Stimulated activated CD8-positive, alpha-beta memory T cell treated with anti-CD3 and anti-CD28 coated beads, Interleukin-4, amount 100 ng/mL, for 48 hours (primary cell): ENCODE data around the gene P3H2.

Source experiments
- DNase-seq: peaks from one replicate; pipeline ENCODE4 v3.0.0-alpha.2; 2020

Gene P3H2

DNA sequence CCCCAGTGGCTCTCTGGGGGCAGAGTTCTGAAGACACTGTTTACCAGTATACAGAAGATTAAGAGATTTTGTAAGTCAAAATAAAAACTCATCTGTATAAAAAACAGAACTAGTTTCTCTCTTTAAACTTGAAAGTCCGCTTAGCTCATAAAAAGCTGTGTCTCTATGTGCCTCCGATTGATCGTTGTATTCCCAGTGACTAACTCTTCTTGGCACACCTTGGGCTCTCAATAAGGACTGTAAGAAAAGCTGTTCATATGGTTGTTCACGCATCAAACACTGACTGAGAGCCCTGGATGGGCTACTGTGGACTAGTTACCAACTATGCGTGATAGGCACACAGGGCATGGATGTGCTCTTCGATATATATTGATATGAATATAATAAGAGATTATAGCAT, 107.9 kb downstream of the P3H2 start:
- DNase-seq = no peak

DNA sequence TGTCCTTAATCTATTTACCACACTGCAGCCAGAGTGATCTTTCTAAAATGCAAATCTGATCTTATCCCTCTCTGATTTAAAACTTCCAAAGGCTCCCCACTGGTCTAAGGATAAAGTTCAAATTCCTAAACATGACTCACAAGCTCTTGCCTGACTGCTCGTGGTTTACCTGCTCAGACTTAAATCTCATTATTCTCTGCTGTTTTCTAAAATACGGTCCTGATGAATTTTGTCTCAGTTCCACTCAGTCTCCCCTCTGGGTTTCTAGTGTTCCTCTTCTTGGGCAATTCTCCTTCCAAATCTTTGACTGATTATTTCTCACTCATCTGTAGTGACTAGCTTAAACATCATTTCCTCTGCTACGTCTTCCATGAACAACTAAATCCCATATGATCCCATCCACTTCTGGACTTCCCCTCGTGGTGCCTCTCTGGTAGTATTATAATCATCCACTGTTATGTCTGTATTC, 108.3 kb downstream of the P3H2 start:
- no peak for DNase-seq

- DNase-seq = no peak
Observed at GRCh38 chr3:190010486-190010885, 110.2 kb downstream of the P3H2 start.

DNA sequence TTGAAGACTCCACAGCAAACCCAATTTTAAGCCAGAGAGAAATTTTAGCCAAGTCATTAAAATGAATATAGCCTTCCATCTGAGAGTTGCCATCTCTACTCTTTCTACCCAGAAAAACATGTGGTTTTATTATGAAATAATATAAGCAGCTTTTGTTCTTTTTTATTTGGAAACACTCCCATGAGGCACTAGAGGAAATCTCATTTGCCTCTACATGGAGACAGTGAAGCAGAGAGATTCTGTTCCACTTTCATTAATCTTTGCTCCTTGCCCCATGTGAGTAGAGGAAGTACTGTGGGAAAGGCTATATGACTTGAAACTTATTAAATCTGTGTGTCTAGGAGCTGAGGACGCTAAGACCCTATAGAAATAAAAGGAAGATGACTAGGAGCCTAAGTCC, 111.1 kb downstream of the P3H2 start:
- no peak for DNase-seq

- DNase-seq = no peak
Observed at GRCh38 chr3:190008432-190008831, 112.3 kb downstream of the P3H2 start.

DNA sequence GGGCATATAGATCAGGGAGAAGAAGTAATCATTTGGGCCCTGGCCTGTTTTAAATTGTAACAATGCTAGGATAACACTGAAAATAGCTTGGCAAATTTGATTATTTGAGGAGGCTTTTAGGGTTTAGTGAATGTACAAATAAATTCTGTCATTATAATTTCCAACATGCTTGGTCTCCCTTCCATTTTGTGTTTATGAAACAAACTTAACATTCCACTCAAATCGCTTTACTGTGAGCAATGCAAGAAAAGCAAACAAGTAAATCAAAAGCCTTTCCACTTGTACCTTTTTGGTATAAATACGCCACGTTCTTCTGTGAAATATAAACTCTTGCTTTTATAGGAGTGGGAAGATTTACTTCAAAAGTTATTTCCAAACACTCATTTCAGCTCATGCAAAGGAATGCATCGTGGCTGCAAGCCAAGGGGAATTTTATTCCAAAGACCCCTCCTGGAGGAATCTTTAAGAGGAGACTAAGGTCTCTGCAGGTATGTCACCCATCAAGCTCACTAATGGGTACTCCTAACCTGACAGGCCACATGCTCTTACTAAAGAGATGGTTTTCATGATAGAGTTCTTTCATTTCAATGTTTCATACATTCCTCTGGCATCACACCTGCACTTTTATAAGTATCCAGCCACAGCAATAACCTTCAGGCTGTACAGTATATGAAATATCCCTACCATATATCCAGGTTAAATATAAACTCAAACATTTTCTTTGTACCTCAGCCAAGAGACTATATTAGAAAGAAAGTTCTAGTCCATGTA, 115.2 kb downstream of the P3H2 start:
- no peak for DNase-seq

DNA sequence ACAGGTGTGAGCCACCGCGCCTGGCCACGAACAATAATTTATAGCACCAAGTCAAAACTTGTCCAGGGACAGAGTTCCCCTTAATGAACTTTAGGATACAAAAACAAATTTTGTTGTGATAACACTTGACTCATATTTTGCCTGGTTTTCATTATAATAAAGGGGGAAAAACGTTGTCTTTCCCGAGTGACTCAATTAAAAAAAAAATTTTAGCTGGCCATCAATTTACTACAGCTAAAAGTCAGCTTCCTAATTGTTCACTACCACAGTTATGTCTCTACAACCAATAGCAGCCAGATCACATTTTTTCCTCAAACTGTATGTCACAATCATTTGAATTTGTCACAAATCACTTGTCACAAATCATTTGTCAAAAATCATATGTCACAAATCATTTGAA, 116.0 kb downstream of the P3H2 start:
- DNase-seq = no peak

- no peak for DNase-seq
Observed at GRCh38 chr3:190003681-190004123, 117.0 kb downstream of the P3H2 start.

DNA sequence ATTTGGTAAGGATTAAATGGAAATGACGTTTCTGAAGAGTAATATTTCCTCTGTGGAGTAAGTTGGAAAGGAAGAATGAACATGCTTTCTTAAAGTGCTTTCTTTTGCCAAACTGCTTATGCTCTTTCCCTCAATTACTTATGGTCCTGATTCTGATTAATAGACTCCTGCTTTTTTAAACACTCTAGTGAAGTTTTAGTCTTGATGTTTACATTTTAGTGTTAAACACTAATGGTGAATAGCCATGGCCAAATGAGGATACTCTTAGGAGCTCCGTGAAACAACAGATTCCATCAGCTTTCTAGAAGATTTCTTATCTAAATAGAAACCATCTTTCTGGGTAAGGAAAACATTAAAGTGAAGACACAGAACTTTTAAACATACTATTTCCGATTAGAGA, 117.6 kb downstream of the P3H2 start:
- no peak for DNase-seq

DNA sequence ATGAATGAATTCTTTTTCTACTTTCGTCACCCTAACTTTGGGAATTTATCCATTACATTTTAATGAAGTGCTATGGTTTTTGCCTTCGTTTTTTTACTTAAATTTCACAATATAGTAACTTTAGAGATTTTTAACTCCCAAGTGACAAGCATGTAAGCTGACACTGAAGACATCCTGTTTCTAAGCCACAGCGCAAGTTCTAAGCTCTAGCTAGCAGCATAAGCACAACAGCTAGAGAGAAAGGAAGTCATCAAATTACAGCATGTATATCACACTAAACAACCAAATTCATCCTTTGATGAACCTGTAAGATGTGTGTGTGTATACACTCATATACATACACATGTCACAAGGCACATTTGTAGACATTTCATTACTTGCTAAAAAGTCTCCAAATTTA, 119.3 kb downstream of the P3H2 start:
- no peak for DNase-seq

DNA sequence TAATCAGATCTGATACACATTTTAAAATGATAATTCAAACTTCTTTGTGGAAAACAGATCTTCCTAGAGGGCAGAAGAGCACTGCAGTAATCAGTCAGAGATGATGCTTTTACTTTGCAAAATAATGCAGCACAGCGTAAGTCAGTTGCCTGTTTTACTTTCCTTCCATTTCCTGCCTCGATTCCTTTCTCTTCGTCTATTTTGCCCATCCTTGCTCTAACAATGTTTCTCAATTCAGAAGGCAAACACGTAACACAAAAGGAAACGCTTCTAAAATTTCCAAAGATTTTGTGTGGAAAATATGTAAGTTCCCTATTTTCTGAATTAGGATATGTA, 119.9 kb downstream of the P3H2 start:
- DNase-seq = no peak

GRCh38 chr3:190000187-190000860, 120.4 kb downstream of the P3H2 start:
- no peak for DNase-seq

DNA sequence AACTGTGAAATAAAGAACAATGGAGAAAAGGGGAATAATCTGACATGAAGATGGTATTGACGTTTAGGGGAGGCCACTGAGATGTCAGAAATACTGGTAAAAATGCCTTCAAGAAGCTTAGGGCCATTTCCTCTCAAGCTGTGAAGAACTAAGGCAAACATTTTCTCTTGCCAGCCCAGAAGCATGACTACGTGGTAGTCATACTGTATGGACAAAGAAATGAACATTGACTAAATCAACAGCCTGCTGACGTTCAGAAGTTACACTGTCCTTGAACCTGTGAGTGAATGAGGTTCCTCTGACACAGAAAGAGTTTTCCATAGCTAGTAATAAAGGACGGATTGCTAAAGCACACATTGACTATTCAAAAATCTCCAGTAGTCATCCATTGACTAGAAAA, 121.0 kb downstream of the P3H2 start:
- no peak for DNase-seq

- DNase-seq = no peak
Observed at GRCh38 chr3:189995129-189995528, 125.6 kb downstream of the P3H2 start.

GRCh38 chr3:189990826-189991225, 129.9 kb downstream of the P3H2 start:
- DNase-seq = no peak

DNA sequence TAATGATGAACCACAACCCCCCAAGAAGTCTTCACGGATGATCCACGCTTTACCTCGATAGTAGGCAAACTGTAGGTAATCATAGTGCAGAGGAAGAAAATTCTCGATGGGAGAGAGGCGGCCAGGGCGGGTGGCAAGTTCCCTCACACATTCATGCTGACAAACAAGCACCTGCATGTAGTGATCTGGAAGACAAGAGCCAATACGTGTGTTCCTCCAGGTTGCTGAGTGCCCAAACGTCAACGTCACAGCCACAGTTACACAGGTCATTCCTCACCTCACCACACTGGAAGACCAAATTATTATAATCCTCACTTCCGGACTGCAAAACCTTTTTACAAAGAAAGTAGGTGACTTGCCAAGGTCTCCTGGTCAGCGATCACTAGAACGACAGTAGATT, 131.8 kb downstream of the P3H2 start:
- DNase-seq = no peak

DNA sequence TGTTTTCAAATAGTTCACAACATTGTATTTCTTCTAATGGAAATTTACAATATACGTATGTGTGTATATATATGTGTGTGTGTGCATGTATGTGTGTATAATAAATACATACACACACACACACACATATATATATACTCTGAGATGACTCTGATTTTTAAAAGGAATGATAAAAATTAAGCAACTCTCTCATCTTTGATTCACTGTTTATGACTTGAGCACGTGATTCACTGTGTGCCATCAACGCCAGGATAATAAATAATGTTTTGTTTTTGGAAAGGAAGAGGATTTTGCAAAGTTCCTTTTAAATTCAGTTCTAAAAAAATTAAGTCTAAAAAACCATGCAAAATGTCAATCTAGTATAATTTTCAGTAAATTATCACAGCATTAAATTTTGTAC, 132.4 kb downstream of the P3H2 start:
- DNase-seq = no peak

DNA sequence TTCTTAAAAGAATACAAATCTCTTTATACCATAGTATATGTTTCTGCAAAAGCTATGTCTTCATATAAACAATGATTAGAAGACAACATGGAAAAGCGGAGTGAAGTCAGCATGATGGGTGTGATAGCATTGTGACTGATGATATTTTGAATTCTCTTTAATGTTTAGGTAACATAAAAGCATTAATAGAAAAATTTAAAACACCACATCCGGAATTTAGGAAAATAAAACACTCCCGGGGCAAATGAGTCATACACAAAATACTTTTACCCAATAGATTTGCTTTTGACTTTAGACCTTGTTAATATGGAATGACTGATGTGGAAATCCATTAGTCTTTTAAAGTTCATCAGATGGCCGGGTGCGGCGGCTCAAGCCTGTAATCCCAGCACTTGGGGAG, 134.7 kb downstream of the P3H2 start:
- DNase-seq = no peak

DNA sequence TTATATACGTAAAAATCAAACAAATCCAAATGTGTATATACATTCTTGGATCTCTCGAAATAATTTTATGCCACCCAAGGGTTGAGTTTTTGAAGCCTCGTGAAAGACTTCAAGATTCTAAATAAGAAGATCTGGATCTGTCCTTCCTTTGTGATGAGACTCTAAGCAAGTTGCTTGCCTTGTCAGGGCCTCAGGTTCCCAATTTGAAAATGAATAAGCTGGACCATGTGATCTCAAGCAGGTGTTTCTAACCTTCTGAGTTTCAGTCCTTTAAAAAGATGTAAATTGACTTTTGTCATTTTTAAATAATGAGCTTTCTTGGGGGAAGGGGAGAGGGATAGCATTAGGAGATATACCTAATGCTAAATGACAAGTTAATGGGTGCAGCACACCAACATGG, 137.1 kb downstream of the P3H2 start:
- no peak for DNase-seq

DNA sequence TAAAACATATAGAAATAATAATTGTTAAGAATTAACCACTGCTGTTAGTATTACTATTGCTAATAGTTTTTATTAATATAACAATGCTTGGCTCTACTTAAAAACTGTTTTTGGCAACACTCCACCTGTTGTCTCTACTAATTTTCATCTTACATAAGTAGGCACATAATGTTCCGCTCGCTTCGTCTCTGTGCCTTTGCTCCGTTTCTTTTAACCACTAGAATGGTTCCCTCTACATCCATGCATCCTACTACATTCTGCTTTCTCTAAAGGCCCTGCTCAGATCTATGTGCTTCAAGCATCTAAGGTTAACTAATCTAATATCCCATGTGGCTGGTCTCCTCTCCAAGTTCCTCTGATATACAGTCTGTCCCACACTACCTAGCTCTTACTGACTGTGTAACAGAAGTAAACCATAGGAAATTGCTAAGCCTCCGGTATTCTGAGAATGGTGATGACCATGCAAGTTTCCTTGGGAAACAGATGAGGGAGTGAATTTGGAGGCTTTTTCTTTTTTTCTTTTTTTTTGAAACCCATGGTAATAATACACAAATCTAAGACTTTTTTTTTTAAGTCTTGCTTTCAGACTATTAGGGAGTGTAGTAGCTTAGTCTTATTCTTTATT, 138.3 kb downstream of the P3H2 start:
- DNase-seq = no peak

- DNase-seq = no peak
Observed at GRCh38 chr3:189981668-189982067, 139.0 kb downstream of the P3H2 start.

DNA sequence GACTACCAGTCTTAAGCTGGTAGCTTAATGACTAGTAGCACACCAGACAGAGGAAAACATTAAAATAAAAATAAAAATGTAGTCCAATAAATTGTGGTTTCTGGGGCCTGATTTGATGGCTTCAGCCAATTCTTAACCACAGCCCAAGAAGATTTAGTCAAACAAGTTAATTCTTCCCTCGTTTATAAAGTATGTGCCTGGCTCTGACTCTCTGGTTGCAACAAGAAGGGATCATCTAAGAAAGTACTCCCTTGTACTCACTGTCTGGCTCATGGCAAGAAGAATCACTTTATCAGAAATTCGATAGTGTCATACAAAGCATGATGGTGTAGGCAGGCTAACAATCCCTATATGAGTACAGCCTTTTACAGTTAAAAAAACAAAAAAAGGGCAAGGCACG, 141.9 kb downstream of the P3H2 start:
- no peak for DNase-seq

DNA sequence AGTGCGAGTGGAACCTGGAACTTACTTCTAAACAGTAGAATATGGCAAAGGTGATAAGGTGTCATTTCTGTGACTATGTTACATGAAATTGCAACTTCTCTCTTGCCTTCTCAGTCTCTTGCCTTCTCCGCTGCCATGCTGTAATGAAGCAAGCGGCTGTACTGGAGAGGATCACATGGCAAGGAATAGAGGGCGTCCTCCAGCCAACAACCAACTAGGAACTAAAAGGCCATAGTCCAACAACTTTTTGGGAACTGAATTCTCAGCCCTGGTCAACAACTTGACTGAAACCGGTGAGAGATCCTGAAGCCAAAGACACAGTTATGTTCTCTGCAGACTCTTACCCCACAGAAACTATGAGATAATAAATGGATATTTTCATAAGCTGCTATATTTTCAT, 143.5 kb downstream of the P3H2 start:
- DNase-seq = no peak

- no peak for DNase-seq
Observed at GRCh38 chr3:189975391-189975990, 145.2 kb downstream of the P3H2 start.
